Measurements from ENCODE around the gene DIAPH2. TPM values are rescaled to one million over a fixed set of nuclear protein-coding genes. Genes with fewer than 3 reads are reported as not detected.
A peak's percentile ranks its signal among the peaks of the same experiment; 100 is the strongest.

DIAPH2 gene
- total and polyA plus RNA-seq, 2 experiments from 2014 or later = 7.5 to 8.1 TPM

GRCh38 chrX:96700625-96701024 lies 16.0 kb downstream of the DIAPH2 start:
- no peak overlapping the region for H3K4me2 ChIP-seq (ENCODE audit: unreplicated experiment)
- H3K27ac ChIP-seq = no peak overlapping the region
- H3K9me3 ChIP-seq (ENCODE audit: low read depth) = no peaks in the 10 kb centered on the region
- H3K79me2 ChIP-seq (ENCODE audit: insufficient read depth) = peaks cover 14% of the 10 kb centered on the region
- no peaks in the 10 kb centered on the region for H3K36me3 ChIP-seq (ENCODE audit: low read depth)
- DNase-seq = no peak
- H3F3A ChIP-seq (ENCODE audit: insufficient read depth) = no peaks in the 10 kb centered on the region
- no peak overlapping the region for H2AFZ ChIP-seq
- no peak for TF ChIP-seq EZH2phosphoT487 (IDR thresholded peaks at IDR 0.05; ENCODE audit: insufficient read depth, low read depth)
- no peak for TF ChIP-seq EZH2 (IDR thresholded peaks at IDR 0.05; ENCODE audit: insufficient read depth, poor library complexity, severe bottlenecking)
- peaks cover 14% of the 10 kb centered on the region for H3K4me1 ChIP-seq (ENCODE audit: insufficient read depth)
- H3K9me2 ChIP-seq (ENCODE audit: insufficient read depth) = no peaks in the 10 kb centered on the region
- H3K9ac ChIP-seq = no peak overlapping the region
- no peaks in the 10 kb centered on the region for H4K20me1 ChIP-seq (ENCODE audit: insufficient read depth)
- no peak overlapping the region for H3K4me3 ChIP-seq
- H3K27me3 ChIP-seq (replicated peaks; ENCODE audit: insufficient read depth) = no peaks in the 10 kb centered on the region
- in situ Hi-C loops (cut with MboI) = no loop called here
- WGBS, 2 experiments (ENCODE audit: low coverage in 1 of 2, low lambda C conversion rate in 2 of 2, missing lambda C conversion rate in 2 of 2) = 100% methylated on average over 1 of the region's 1 CpG

- peaks cover 14% of the 10 kb centered on the region for H3K4me1 ChIP-seq (ENCODE audit: insufficient read depth)
- no peak for DNase-seq
- H3K9ac ChIP-seq = no peak overlapping the region
- H3K9me3 ChIP-seq (ENCODE audit: low read depth) = no peaks in the 10 kb centered on the region
- H3K36me3 ChIP-seq (ENCODE audit: low read depth) = no peaks in the 10 kb centered on the region
- H3K79me2 ChIP-seq (ENCODE audit: insufficient read depth) = peaks cover 19% of the 10 kb centered on the region
- H3K27ac ChIP-seq = no peak overlapping the region
- WGBS, 2 experiments (ENCODE audit: low coverage in 1 of 2, low lambda C conversion rate in 2 of 2, missing lambda C conversion rate in 2 of 2) = 14 to 29% methylated on average over 1 of the region's 1 CpG
- no peaks in the 10 kb centered on the region for H4K20me1 ChIP-seq (ENCODE audit: insufficient read depth)
- in situ Hi-C loops (cut with MboI) = no loop called here
- H3K4me2 ChIP-seq (ENCODE audit: unreplicated experiment) = no peak overlapping the region
- H3K4me3 ChIP-seq = no peak overlapping the region
- no peaks in the 10 kb centered on the region for H3K9me2 ChIP-seq (ENCODE audit: insufficient read depth)
- no peak overlapping the region for H2AFZ ChIP-seq
- TF ChIP-seq EZH2phosphoT487 (IDR thresholded peaks at IDR 0.05; ENCODE audit: insufficient read depth, low read depth) (no peak), EZH2 (IDR thresholded peaks at IDR 0.05; ENCODE audit: insufficient read depth, poor library complexity, severe bottlenecking) (no peak)
- H3K27me3 ChIP-seq (replicated peaks; ENCODE audit: insufficient read depth) = no peaks in the 10 kb centered on the region
- H3F3A ChIP-seq (ENCODE audit: insufficient read depth) = no peaks in the 10 kb centered on the region
Measured at GRCh38 chrX:96703379-96703778, 18.7 kb downstream of the DIAPH2 start.

GRCh38 chrX:96703816-96704215 lies 19.2 kb downstream of the DIAPH2 start:
- Histone ChIP-seq H3K27me3 (replicated peaks; ENCODE audit: insufficient read depth) (no peaks in the 10 kb centered on the region), H3F3A (ENCODE audit: insufficient read depth) (no peaks in the 10 kb centered on the region), H3K9ac (no peak overlapping the region), H3K79me2 (ENCODE audit: insufficient read depth) (peaks cover 19% of the 10 kb centered on the region), H3K4me1 (ENCODE audit: insufficient read depth) (peaks cover 14% of the 10 kb centered on the region), H3K9me2 (ENCODE audit: insufficient read depth) (no peaks in the 10 kb centered on the region), H4K20me1 (ENCODE audit: insufficient read depth) (no peaks in the 10 kb centered on the region), H3K36me3 (ENCODE audit: low read depth) (no peaks in the 10 kb centered on the region), H3K9me3 (ENCODE audit: low read depth) (no peaks in the 10 kb centered on the region), H3K4me3 (no peak overlapping the region), H3K4me2 (ENCODE audit: unreplicated experiment) (peak overlapping the region; percentile 27), H2AFZ (no peak overlapping the region), H3K27ac (0 out of 2 replicates have a peak overlapping the region, but pooled peaks have one; percentile 46)
- in situ Hi-C loops (cut with MboI) = no loop called here
- 25 to 30% methylated on average over 1 of the region's 1 CpG for WGBS, 2 experiments (ENCODE audit: low coverage in 1 of 2, low lambda C conversion rate in 2 of 2, missing lambda C conversion rate in 2 of 2)
- TF ChIP-seq EZH2phosphoT487 (IDR thresholded peaks at IDR 0.05; ENCODE audit: insufficient read depth, low read depth) (no peak), EZH2 (IDR thresholded peaks at IDR 0.05; ENCODE audit: insufficient read depth, poor library complexity, severe bottlenecking) (no peak)
- DNase-seq = peak; percentile 2

GRCh38 chrX:96704629-96705028 lies 20.0 kb downstream of the DIAPH2 start:
- Histone ChIP-seq H3K9ac (no peak overlapping the region), H3F3A (ENCODE audit: insufficient read depth) (no peaks in the 10 kb centered on the region), H3K4me2 (ENCODE audit: unreplicated experiment) (no peak overlapping the region), H3K27ac (peak overlapping the region; percentile 46), H4K20me1 (ENCODE audit: insufficient read depth) (no peaks in the 10 kb centered on the region), H3K27me3 (replicated peaks; ENCODE audit: insufficient read depth) (no peaks in the 10 kb centered on the region), H3K9me3 (ENCODE audit: low read depth) (no peaks in the 10 kb centered on the region), H2AFZ (no peak overlapping the region), H3K4me1 (ENCODE audit: insufficient read depth) (peaks cover 14% of the 10 kb centered on the region), H3K36me3 (ENCODE audit: low read depth) (no peaks in the 10 kb centered on the region), H3K79me2 (ENCODE audit: insufficient read depth) (peaks cover 19% of the 10 kb centered on the region), H3K4me3 (no peak overlapping the region), H3K9me2 (ENCODE audit: insufficient read depth) (no peaks in the 10 kb centered on the region)
- DNase-seq = peak; percentile 52
- TF ChIP-seq EZH2 (IDR thresholded peaks at IDR 0.05; ENCODE audit: insufficient read depth, poor library complexity, severe bottlenecking) = no peak
- no peak for TF ChIP-seq EZH2phosphoT487 (IDR thresholded peaks at IDR 0.05; ENCODE audit: insufficient read depth, low read depth)
- WGBS, 2 experiments (ENCODE audit: low coverage in 1 of 2, low lambda C conversion rate in 2 of 2, missing lambda C conversion rate in 2 of 2) = 0 to 3% methylated on average over 2 of the region's 2 CpGs
- in situ Hi-C loops (cut with MboI) = no loop called here

GRCh38 chrX:96705905-96706304 lies 21.3 kb downstream of the DIAPH2 start:
- no peaks in the 10 kb centered on the region for H3K9me3 ChIP-seq (ENCODE audit: low read depth)
- no peaks in the 10 kb centered on the region for H3F3A ChIP-seq (ENCODE audit: insufficient read depth)
- H3K79me2 ChIP-seq (ENCODE audit: insufficient read depth) = peaks cover 18% of the 10 kb centered on the region
- peaks cover 14% of the 10 kb centered on the region for H3K4me1 ChIP-seq (ENCODE audit: insufficient read depth)
- no peaks in the 10 kb centered on the region for H4K20me1 ChIP-seq (ENCODE audit: insufficient read depth)
- no peak overlapping the region for H2AFZ ChIP-seq
- H3K36me3 ChIP-seq (ENCODE audit: low read depth) = no peaks in the 10 kb centered on the region
- in situ Hi-C loops (cut with MboI) = no loop called here
- no peaks in the 10 kb centered on the region for H3K9me2 ChIP-seq (ENCODE audit: insufficient read depth)
- H3K27me3 ChIP-seq (replicated peaks; ENCODE audit: insufficient read depth) = no peaks in the 10 kb centered on the region
- no peak overlapping the region for H3K27ac ChIP-seq
- no peak overlapping the region for H3K9ac ChIP-seq
- no peak overlapping the region for H3K4me3 ChIP-seq
- TF ChIP-seq EZH2 (IDR thresholded peaks at IDR 0.05; ENCODE audit: insufficient read depth, poor library complexity, severe bottlenecking) (no peak), EZH2phosphoT487 (IDR thresholded peaks at IDR 0.05; ENCODE audit: insufficient read depth, low read depth) (no peak)
- no peak for DNase-seq
- H3K4me2 ChIP-seq (ENCODE audit: unreplicated experiment) = no peak overlapping the region

Measured in GM23248 (cell line).